CD4-positive, alpha-beta T cell treated with Interleukin-12 subunit alpha and Interleukin-12 subunit beta, for 1 hour (primary cell): Measurements from ENCODE around the gene EFEMP2.
A peak's percentile ranks its signal among the peaks of the same experiment; 100 is the strongest.

Experiments
- DNase-seq: peaks from one replicate; pipeline ENCODE4 v3.0.0-alpha.2; 2020

Gene EFEMP2

DNA sequence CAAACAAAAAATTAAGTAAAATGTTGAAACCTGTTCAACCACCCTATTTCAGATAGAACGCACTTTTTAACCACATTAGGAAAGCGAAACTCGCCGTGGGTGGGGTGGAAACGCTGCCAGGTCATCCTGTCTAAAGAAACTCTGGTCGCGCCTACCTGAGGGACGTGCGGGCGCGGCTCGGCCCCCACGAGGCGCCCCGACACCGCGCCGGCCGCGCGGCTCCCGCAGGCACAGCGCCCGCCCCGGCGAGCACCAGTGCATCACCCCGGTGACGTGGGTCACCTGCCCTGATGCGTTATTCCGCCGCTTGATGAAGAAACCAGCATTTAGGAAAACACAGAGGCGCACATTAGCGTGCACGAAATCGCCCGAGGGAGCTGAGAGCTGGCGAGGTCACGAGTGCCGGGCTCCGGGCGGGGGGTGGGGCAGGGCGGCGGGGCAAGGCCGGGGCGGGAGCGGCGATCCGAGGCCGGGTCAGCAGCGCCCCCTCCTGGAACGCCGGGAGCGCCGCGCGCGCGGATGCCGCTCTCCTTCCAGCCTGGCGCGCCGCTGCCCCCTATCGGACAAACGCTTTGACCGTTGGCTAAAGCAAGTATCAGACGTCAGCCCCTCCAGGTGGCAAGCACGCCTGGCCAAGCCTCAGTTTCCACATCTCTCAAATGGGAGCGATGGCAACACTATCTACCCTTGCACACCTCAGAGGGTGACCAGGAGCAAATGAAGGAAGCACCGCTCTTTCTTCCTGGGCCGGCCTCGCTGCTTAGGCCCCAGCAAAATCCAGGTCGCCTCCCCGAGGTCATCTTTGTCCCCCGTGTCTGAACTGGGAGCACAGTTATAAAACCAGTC is 54.5 kb downstream of the EFEMP2 start:
- peak; percentile 93 for DNase-seq

GRCh38 chr11:65817312-65817834 is 55.2 kb downstream of the EFEMP2 start:
- DNase-seq: no peak

DNA sequence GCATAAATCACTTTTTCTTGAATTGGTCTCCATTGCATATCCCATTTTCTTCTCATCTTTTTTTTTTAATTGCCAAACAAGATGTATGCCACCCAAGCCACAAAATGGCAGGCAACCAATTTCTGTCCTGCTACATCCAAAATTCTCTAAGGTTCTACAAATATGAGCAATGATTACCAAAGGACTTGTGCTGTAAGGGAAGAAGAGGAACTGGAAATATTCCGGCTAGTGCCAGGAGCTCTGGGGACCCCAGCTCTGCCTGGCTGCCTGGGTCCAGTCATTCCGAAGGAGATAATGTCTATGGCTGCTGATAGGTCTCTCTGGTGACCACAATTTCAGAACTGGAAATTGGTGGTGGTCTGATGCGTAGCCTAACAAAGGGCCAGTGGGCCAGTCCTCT is 55.9 kb downstream of the EFEMP2 start:
- DNase-seq: no peak
